ELF-1 (cell line): ENCODE measurements around the gene TMEM164.

Experiments
- DNase-seq: peaks from one replicate; pipeline ENCODE4 v3.0.0-alpha.2; 2016; ENCODE audit warnings: low read depth, low spot score

The TMEM164 gene

DNA sequence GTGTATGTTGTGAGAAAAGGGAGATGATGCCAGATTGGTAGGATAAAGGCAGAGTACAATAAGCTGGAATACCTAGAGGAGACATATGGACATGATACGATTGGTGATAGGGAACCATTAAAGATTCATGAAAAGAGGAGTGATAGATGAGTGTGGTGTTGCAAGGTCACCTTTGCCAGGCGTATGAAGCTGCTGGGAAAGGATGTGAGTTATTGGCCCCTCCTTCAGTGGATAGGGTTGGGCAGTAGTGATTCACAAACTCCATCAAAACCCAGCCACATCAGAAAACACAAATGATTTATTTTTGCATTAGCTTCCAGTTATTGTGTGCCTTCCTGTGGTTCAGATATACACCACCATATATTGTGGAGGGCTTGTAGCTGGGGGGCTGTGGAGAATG is 34.3 kb downstream of the TMEM164 start:
- no peak for DNase-seq

DNA sequence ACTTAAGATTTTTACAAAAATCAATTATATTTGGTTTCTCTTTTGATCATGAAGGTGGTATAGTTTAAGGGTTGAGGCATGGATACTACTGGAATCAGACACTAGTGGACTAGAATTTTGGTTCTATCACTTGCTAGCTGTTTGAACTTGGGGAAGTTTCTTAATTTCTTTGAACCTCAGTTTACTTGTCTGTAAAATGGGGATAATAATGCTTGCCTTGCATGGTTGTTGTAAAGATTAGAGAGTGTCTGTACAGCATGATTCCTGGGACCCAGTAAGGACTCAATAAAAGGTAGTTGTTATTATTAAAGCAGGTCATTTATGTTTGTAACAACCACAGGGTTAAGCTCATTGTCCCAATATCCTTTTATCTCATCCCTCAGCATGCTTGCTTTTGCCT is 36.0 kb downstream of the TMEM164 start:
- no peak for DNase-seq

DNA sequence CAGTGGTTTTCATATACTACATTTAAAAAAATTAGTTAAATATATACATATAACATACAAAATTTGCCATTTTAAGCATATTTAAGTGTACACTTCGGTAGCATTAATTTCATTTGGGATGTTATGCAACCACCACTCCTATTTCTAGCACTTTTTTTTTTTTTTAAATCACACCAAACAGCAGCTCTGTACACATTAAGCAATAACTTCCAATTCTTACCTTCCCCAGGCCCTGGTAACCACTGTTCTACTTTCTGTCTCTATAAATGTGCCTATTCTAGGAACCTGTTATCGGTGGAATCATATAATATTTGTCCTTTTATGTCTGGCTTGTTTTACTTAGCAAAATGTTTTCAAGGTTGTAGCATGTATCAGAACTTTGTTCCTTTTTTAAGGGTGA is 39.1 kb downstream of the TMEM164 start:
- no peak for DNase-seq

DNA sequence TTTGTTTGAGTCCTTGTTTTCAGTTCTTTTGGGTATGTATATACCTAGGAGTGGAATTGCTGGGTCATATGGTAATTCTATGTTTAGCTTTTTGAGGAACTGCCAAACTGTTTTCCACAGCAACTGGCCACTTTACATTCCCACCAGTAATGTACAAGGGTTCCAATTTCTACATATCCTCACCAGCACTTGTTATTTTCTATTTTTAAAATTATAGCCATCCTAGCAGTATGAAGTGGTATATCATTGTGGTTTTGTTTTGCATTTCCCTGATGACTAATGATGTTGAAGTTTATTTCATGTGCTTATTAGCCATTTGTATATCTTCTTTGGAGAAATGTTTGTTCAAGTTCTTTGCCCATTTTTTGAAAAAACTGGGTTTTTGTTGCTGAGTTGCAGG is 39.6 kb downstream of the TMEM164 start:
- DNase-seq = no peak

DNA sequence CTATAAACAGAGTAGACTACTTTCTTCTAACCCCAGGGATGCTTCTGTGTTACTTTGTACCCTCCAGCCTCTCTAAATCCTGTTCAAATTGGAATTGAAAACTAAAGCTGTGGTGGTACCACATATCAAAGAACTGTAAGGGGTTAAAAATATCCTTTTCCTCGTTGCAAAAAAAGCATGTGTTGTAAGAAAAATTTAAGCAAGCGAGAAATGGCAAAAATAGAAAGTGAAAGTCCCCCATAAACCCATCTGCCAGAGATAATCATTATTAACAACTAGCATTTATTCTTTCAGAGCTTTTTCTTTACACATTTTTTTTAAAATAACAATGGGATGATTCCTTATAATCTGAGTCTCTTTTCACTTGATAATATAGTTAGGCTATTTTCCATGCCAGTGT is 40.6 kb downstream of the TMEM164 start:
- DNase-seq = no peak

DNA sequence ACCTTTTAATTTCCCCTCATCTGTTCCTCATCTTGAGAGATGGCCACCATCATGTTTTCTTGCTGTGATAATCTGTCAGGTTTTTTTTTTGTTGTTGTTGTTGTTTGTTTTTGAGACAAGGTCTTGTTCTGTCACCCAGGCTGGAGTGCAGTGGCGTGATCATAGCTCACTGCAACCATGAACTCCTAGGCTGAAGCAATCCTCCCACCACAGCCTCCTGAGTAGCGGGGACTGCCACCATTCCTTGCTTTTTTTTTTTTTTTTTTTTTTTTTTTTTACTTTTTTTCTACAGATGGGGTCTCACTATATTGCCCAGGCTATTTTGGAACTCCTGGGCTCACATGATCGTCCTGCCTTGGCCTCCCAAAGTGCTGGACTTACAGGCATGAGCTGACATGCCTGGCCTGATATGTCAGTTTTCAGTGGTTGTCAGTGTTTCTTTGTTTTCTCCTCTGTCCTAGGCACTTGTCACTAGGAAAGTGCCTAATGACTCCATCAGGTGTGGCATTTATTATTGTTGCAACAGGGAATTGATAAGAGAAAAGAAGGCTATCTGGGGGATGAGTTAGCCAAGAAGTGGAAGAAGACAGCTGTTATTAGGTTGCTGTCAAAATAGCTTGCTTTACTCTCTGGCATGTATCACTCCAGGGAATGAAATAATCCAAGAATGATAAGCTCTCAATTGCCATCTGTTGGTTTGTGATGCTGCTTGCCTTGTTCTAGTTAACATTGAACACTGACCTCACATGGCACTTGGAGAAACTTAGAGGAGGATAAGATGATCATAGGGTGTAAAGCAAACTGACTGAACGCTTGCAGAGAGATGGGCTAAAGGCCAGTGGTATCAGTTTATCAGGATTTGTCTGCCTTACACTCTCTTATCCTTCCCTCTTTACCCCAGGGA is 41.7 kb downstream of the TMEM164 start:
- DNase-seq = no peak

DNA sequence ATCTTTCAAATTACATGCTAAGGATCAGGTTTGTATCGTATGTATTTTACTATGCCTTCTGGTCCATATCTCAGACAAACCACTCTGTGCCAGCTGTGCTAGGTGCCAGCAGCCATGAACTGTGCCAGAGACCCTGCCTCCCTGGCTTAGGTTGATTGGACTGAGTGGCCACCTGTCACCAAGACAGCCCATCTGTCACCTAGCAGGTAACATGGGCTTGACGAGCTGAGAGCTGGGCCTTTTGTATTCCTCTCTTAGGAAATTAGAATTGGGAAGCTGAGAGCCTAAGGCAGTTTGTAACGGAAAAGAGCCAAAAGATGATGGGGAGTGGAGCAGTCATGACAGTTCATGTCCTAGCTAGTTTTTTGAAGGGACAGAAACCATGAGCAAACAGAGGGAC is 42.5 kb downstream of the TMEM164 start:
- DNase-seq = peak; percentile 35

DNA sequence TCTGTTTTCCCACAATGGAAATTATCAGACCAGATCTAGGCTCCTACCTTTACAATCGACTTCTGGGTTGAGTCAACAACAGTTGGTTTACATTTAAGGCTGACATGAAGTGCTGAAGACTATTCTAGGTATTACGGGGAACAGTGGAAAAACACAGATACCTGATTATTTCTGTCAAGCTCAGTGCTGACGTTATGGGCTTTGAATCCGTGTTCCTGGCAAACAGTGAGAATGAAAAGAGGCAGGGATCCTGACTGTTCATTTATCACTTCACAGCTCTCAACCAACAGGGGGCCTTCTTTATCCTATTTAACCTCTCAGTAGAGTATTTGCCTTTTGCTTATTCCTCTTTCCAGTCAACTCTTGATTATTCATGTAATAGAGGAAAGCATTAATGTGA is 43.1 kb downstream of the TMEM164 start:
- no peak for DNase-seq

DNA sequence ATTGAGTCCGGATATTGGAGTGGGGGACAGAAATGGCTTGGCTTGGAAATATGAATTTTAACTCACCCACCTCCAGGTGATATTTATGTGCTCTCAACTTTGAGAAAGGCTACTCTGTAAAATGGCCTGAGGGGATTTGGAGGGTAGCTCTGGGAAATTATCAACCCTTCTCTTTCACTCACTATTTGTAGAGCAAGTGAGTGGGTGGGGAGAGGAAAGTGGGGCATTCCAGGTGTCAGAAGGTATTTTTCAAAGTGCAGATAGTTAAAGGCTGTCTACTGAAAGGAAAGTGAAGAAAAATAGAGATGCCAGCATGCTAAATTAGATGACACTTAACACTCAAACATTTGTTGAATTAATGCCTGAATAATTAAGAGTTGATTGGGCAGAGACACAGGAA is 44.1 kb downstream of the TMEM164 start:
- no peak for DNase-seq

DNA sequence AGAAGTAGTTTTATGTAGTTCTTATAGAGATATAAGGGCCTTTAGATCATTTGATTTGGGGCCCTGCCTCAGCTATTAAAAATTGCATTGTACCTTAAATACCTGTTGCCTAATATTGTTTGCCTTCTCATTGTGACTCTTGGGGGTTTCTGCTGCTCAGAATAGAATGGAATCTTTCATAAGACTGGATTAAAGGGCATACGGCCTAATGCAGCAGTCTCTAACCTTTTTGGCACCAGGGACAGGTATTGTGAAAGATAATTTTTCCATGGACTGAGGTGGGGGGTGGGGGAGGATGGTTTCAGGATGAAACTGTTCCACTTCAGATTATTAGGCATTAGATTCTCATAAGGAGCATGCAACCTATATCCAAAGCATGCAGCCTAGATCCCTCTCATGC is 46.2 kb downstream of the TMEM164 start:
- no peak for DNase-seq

DNA sequence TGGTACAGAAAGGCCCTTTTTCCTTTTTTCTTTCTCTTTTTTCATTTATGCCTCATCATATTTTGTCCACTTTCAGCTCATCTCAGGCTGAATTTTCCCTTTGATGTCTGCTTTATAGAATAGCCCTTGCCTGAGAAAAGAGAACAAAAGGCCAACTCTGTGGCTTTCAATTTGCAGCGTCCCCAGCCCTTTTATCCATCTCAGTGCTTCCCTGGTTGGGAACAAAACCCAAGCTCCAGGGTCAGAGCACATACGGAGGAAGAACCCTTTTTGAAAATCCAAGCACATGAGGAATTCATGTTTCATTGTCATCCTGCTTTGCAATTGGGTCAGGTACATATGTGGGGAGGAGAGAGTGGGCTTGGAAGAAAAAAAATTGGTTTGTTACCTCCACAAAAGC is 47.5 kb downstream of the TMEM164 start:
- no peak for DNase-seq

DNA sequence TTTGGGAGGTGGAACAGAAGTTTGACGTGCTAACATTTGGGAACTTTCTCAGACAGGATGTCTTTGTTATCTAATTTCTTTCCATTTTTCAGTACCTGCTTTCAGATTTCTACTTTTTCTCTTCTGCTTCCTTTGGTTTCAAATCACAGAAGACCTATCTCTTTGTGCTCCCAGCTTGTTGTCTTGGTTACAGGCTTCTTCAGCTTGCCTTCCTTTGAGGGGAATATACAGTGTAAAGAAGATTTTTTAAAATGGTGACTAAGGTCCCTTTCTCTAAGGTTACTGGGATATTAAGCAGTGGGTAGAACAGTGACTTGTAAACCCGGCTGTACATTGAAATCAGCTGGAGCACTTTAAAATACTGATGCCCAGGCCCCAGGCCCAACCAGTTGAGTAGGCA is 48.0 kb downstream of the TMEM164 start:
- no peak for DNase-seq

DNA sequence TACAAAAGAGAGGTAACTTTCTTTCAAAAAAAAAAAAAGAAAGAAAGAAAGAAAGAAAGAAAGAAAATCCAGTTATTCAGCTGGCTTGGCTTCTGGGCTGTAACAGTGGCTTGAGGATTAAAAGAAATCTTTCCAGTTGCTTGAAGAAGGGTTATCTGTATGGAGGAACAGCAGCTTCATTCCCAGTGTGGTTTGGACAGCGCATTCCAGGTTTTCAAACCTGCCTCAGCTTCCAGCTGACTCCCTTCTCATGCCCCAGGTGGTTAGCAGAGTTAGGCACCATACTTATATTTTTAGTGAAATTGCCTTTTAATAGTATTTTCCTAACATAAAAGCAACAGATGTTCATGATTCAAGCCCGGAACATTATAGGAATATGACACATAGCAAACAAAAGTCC is 48.6 kb downstream of the TMEM164 start:
- DNase-seq = no peak

DNA sequence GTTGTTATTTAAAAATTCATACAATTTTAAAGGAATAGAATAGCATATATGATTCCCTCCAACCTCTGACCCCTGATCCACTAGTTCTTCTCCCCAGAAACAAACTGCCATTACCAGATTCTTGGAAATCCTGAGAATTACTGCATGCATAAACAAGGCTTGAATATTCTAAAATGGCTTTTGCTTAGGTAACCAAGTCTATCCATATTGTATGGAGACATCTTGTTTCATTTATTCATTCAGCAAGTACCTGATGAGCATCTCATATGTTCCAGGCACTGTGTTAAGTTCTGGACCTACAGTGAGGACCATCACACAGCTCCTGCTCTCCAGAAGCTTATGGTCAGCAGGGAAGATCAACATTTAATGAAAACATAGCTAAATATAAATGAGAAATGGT is 49.4 kb downstream of the TMEM164 start:
- DNase-seq = no peak

DNA sequence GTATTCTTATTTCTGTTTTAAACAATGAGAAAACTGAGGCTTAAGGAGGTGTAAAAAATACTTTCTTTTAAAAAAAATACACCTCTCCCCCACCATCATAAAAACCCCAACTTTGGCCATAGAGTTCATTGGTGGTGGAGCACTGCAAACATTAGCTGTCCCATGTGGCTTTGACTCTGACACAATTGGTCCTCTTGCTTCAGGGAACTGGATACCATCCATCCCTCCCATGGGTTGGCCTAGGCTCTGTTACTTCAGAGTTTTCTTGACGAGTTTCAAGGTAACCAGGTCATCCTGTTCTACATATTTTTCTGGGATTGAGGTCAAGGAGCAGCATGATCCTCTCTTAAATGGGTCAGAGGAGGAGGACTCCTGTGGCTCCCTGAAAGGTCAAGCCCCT is 50.5 kb downstream of the TMEM164 start:
- no peak for DNase-seq

DNA sequence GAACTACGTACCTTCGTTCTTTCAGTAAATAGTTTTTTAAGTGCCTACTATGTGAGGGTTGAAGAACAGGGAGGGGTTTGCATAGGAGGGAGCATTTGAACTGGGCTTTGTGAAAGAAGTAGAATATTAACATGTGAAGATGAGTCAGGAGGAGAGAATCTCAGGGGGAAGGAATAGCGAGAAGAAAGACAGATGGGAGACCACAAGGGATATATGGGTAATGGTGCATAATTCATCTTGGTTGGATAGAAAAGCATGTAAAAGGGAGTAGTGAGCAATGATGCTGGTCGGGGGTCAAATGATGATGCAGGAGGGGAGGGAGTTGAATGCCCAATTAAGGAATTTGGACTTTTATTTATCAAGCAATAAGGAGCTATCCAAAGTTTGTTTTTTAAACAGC is 52.7 kb downstream of the TMEM164 start:
- DNase-seq = no peak

DNA sequence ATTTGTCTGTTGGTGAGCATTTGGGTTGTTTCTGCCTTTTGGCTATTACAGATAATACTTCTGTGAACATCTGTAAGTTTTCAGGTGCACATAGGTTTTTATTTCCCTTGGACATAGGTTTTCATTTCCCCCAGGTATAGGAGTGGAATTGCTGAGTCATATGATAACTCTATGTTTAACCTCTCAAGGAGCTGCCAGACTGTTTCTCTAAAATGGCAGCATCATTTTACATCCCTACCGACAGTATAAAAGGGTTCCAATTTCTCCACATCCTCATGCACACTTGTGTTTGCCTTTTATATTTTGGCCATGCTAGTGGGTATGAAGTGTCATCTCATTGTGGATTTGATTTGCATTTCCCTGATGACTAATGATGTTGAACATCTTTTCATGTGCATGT is 53.5 kb downstream of the TMEM164 start:
- no peak for DNase-seq

DNA sequence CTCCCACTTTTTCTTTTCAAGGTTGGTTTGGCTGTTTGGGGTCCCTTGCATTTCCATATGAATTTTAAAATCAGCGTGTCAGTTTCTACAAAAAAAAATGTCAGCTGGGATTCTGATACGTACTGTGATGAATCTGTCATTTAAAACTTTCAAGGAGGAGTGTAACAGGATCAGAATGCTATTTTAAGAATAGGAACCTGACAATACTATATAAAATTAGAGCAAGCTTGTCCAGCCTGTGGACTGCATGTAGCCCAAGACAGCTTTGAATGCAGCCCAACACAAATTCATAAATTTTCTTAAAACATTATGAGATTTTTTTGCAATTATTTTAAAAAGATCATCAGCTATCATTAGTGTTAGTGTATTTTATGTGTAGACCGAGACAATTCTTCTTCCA is 56.5 kb downstream of the TMEM164 start:
- DNase-seq = no peak

DNA sequence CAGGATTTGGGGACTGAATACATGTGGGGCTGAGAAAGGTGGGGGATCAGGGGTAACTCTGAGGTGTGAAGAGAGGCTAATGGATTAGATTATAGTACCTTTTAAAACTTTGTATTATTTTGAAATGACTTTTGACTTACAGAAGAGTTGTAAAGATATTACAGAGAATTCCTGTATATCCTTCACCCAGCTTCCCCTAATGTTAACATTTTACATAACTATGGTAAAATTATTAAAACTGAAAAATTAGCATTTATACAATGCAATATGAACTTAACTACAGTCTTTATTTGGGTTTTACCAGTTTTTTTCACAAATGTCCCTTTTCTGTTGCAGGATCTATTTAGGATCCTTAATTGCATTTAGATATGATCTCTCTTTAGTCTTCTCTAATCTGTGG is 57.4 kb downstream of the TMEM164 start:
- DNase-seq = no peak

DNA sequence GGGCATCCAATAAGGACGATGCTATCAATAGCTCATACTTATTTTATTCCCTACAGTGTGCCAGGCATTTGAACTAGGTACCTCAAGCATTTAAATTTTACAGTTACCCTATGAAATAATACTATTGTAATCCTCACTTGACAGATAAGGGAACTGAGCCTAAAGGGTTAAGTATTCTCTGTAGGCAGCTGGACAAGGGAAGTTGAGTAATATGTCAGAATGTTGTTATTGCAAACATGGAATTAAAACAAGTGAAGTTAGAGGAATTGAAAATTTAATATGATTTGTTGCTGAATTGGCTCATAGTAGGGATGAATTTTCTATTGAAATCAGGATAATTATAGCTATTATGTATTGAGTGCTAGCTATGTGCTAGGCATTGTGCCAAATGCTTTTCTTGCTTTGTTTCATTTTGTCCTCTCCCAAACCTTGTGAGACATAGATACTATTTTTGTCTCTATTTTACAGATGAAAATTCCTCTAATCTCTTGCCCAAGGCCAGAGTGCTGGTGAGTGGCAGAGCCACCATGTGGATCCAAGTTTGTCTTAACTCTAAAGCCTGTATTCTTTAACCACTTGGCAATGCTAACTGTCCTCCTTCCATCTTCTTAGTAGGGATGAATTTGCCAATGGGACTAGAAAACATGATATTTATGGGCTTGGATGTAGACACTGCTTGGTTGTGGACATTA is 58.1 kb downstream of the TMEM164 start:
- DNase-seq = no peak

DNA sequence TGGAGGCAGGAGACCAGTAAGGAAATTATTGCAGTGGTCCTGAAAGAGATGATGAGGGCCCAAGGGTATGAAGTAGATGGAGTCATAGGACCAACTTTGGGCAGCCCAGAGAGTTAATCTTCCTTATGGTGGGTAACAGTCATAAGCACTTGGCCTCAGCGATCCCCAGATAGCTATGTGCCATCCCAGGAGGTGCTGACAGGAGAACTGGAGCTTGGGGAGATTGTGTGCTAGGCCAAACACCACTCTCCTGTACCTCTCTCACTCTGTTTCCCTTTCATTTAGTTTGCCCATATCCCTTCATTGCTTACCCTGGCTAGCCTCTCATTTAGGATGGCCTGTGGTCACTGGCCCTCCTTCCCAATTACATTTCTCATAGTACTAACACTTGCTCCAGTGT is 60.0 kb downstream of the TMEM164 start:
- DNase-seq = no peak

DNA sequence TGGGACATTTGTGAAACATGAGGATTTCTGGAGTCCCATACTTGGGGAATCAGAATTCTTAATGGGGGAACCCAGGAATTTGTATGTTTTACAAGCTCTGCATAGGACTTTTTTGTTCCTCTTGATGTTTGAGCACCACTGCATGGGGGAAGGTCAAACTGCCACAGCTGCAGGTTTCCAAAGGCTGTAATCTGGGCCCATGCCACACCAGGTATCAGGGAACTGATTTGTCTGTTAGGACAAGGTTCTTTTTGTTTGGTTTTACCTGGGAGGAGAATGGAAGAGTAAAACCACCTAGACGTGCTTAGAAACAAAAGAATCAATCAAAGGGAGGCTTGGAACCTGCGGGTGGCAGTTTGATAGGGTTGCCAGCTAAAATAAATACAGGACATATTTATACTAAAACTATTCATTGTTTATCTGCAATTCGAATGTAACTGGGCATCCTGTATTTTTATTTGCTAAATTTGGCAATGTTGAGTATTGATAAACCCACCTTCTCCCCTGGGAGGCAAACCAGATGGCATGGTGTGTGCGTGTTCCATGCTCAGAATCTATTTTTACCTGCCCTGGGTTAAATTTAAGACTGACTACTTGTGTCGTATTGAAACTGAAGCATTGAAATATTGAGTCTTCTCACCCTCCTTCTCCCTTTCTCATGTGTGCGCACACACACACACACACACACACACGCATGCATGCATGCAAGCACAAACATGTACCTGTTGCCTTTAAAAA is 63.7 kb downstream of the TMEM164 start:
- no peak for DNase-seq

DNA sequence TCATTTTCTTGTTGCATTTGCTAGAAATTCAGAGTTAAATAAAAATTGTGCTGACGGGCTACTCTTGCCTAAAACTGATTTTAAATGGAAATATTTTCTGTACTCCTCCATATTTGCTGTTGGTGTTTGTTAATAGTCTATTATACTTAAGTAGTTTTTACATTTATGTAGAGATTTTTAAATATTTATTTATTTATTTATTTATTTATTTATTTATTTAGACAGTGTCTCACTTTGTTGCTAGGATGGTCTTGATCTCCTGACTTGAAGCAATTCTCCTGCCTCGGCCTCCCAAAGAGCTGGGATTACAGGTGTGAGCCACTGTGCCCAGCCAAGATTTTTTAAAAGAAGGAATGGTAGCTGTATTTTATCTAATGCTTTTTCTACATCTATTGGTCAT is 68.1 kb downstream of the TMEM164 start:
- DNase-seq = no peak
